Right renal cortex interstitium (tissue), 3 donors: Measurements from ENCODE around the gene C14orf119. TPM values are rescaled to one million over a fixed set of nuclear protein-coding genes. Genes with fewer than 3 reads are reported as not detected.
"Not testable (repeated sequence)": the region's sequence is repeated elsewhere in the genome, so short reads cannot be mapped to it uniquely, and the experiment has no call there.

Source experiments
- DNase-seq, 3 donors: peaks; one replicate each; pipeline ENCODE4 v3.0.0-alpha.2; 2013; ENCODE audit warnings: low read depth in 3 of 3, low spot score in 2 of 3
- polyA plus RNA-seq, 3 donors: library from polyadenylated mRNA; unstranded; fragments of 120-200 nt; gene quantifications; one replicate each; pipeline ENCODE4 v1.2.1, GENCODE V29; 2013; ENCODE audit not compliant: insufficient read length in 3 of 3

The C14orf119 gene
- polyA plus RNA-seq, 3 donors, result 90.1 to 102 (median 91.2) TPM

GRCh38 chr14:23107620-23108019 is 12.3 kb downstream of the C14orf119 start:
- DNase-seq, result not testable (repeated sequence)

GRCh38 chr14:23108169-23108568 is 12.9 kb downstream of the C14orf119 start:
- not testable (repeated sequence) for DNase-seq

GRCh38 chr14:23109769-23110168 is 14.5 kb downstream of the C14orf119 start:
- DNase-seq, result no peak

- DNase-seq, result no peak
These were observed 15.5 kb downstream of the C14orf119 start for GRCh38 chr14:23110579-23111365.

GRCh38 chr14:23112359-23113178 is 17.3 kb downstream of the C14orf119 start:
- DNase-seq, result no peak

- DNase-seq, result no peak
These were observed 18.3 kb downstream of the C14orf119 start for GRCh38 chr14:23113431-23114119.

- DNase-seq, result no peak
These were observed 18.8 kb downstream of the C14orf119 start for GRCh38 chr14:23114120-23114458.

GRCh38 chr14:23114669-23115038 is 19.3 kb downstream of the C14orf119 start:
- DNase-seq, result no peak

GRCh38 chr14:23115039-23115731 is 19.9 kb downstream of the C14orf119 start:
- DNase-seq, result no peak

- no peak for DNase-seq
These were observed 20.6 kb downstream of the C14orf119 start for GRCh38 chr14:23115918-23116317.

- DNase-seq, result no peak
These were observed 22.2 kb downstream of the C14orf119 start for GRCh38 chr14:23117371-23118020.

GRCh38 chr14:23118506-23119362 is 23.4 kb downstream of the C14orf119 start, which contains the start of gene CEBPE:
Gene CEBPE (minus strand): TSS chr14:23119255. CDS start chr14:23119091, 164 bp downstream.
- no peak for DNase-seq

GRCh38 chr14:23119363-23120327 is 24.3 kb downstream of the C14orf119 start:
- DNase-seq, result no peak

- DNase-seq, result peak; percentile 80 to 83 (median 83)
These were observed 25.4 kb downstream of the C14orf119 start for GRCh38 chr14:23120541-23121251.

- DNase-seq, result peak in 2 of 3 donors; percentile 18 to 60
These were observed 26.1 kb downstream of the C14orf119 start for GRCh38 chr14:23121361-23121771.

- no peak for DNase-seq
These were observed 26.8 kb downstream of the C14orf119 start for GRCh38 chr14:23122086-23122485.

GRCh38 chr14:23123419-23123818 is 28.1 kb downstream of the C14orf119 start:
- no peak for DNase-seq
